ENCODE data around the gene RNF151. TPM values are rescaled to one million over a fixed set of nuclear protein-coding genes. Genes with fewer than 3 reads are reported as not detected.

RNF151 gene
- total and polyA plus RNA-seq, 2 of the 13 experiments (the other 11 are each of a cell fraction or from before 2014, with no cell fraction given): not detected

- TF ChIP-seq ATF6 (CRISPR knock-in tag; conservative IDR thresholded peaks at IDR 0.05) (no peak), THAP11 (CRISPR knock-in tag; IDR thresholded peaks at IDR 0.05) (no peak), HOXA9 (CRISPR knock-in tag; IDR thresholded peaks at IDR 0.05; ENCODE audit: borderline replicate concordance) (no peak), SAP130 (CRISPR knock-in tag; IDR thresholded peaks at IDR 0.05; ENCODE audit: low read depth) (no peak), ZNF747 (CRISPR knock-in tag; IDR thresholded peaks at IDR 0.05; ENCODE audit: borderline replicate concordance) (no peak)
Measured at GRCh38 chr16:1926271-1926670, 40.4 kb upstream of the RNF151 start (continued).

GRCh38 chr16:1929105-1929504 is 37.6 kb upstream of the RNF151 start:
- Histone ChIP-seq H2AFZ (ENCODE audit: low read length) (peak overlapping the region; percentile 40), H3K4me2 (ENCODE audit: low read depth, low read length) (peak overlapping the region; percentile 78), H3K79me2 (ENCODE audit: insufficient read depth, low read length) (no peaks in the 10 kb centered on the region), H3K4me1 (ENCODE audit: insufficient read depth, low read length) (peaks cover 77% of the 10 kb centered on the region), H3K36me3 (replicated peaks in 1 of 2; ENCODE audit: control insufficient read depth in 1 of 2, insufficient read depth in 2 of 2, low read length in 2 of 2) (no peaks in the 10 kb centered on the region), H4K20me1 (ENCODE audit: insufficient read depth, low read length) (no peaks in the 10 kb centered on the region), H3K27me3 (ENCODE audit: control insufficient read depth in 1 of 2, insufficient read depth in 2 of 2, low read length in 2 of 2) (peaks cover 3 to 10% of the 10 kb centered on the region in 2 experiments; a peak in 2 of 5 replicates), H3K9me3 (ENCODE audit: low read length) (no peaks in the 10 kb centered on the region), H3K27ac (ENCODE audit: extremely low read length, insufficient read depth, low read length) (peak overlapping the region; percentile 38), H3K4me3 (replicated peaks in 1 of 3; ENCODE audit: insufficient read depth in 1 of 3, low read depth in 2 of 3, low read length in 3 of 3) (peak overlapping the region; percentile 59 to 73 (median 70)), H3K9ac (ENCODE audit: insufficient read depth, low read depth, low read length) (peak overlapping the region; percentile 67)
- 17% methylated on average over 8 of the region's 11 CpGs for WGBS (ENCODE audit: low lambda C conversion rate)
- in situ Hi-C loops (cut with HindIII; ENCODE audit: extremely low pct_ligation_motif_present, low pct_unique_long_range_greater_than_20kb): no loop called here
- intact Hi-C loops (cut with micrococcal nuclease; ENCODE audit: unreplicated experiment): no loop called here
- DNase-seq (ENCODE audit: low spot score): no peak
- BruUV-seq (replicated peaks): no TSS peak
- ChIA-PET POLR2A (interaction anchor here (0.6 to 2.7 kb wide), 12 partner anchors 11 to 147 kb away, joined by 3 to 14 read pairs (median 4); partner anchors contain the start of genes FAHD1, HAGH, MSRB1 and NUBP2), CTCF (ENCODE audit: low intra/inter-chr PET ratio, low total read pairs) (interaction anchor here (0.7 to 2.2 kb wide), 5 partner anchors 12 to 116 kb away, joined by 3 to 22 read pairs (median 3); no protein-coding TSS in a partner anchor)
- peak; percentile 51 for FAIRE-seq
- peak; percentile 27 for ATAC-seq
- TF ChIP-seq POGZ (CRISPR knock-in tag; IDR thresholded peaks at IDR 0.05) (no peak), CENPBD1 (CRISPR knock-in tag; IDR thresholded peaks at IDR 0.05; ENCODE audit: borderline replicate concordance, low read depth) (no peak), NR2F6 (IDR thresholded peaks at IDR 0.05) (no peak), NR2F6 (CRISPR knock-in tag; IDR thresholded peaks at IDR 0.05) (0 out of 2 replicates have a peak, but pooled peaks have one; percentile 6), PATZ1 (CRISPR knock-in tag; IDR thresholded peaks at IDR 0.05) (peak; percentile 4; the same call in 1 of the 2 replicates), GABPA (IDR thresholded peaks at IDR 0.05; ENCODE audit: low read depth, low read length) (no peak), GABPA (CRISPR knock-in tag; IDR thresholded peaks at IDR 0.05; ENCODE audit: low read depth) (no peak), ZNF20 (CRISPR knock-in tag; IDR thresholded peaks at IDR 0.05) (no peak), HNF1B (CRISPR knock-in tag; IDR thresholded peaks at IDR 0.05) (peak; percentile 18; the same call in 1 of the 2 replicates), ZNF607 (CRISPR knock-in tag; IDR thresholded peaks at IDR 0.05; ENCODE audit: borderline replicate concordance) (no peak), ZNF180 (CRISPR knock-in tag; IDR thresholded peaks at IDR 0.05; ENCODE audit: borderline replicate concordance, low read depth) (no peak), SMARCC2 (IDR thresholded peaks at IDR 0.05) (no peak), DRAP1 (CRISPR knock-in tag; IDR thresholded peaks at IDR 0.05) (no peak), ZZZ3 (CRISPR knock-in tag; IDR thresholded peaks at IDR 0.05; ENCODE audit: borderline replicate concordance) (no peak)

Data from HepG2 (cell line).